K562 (cell line): Measurements from ENCODE around the gene TBC1D2B. TPM values are rescaled to one million over a fixed set of nuclear protein-coding genes. Genes with fewer than 3 reads are reported as not detected.

ENCODE experiments used
- ATAC-seq: fragments of 200-7000 bp; cut with Tn5 transposase; 3 replicates; pipeline ENCODE4 v1.9.1; 2020; ENCODE audit warnings: moderate library complexity
- BruUV-seq: library from RNA; stranded (reverse); fragments of 400-500 nt; replicated peaks from 2 replicates; lab custom pipeline; 2021; lab: Mats Ljungman, UMichigan
- CTCF ChIA-PET: fragments of 300-600 bp; formaldehyde crosslinking; extraction: SDS; loops from one replicate; lab custom pipeline; 2021; ENCODE audit warnings: low intra/inter-chr PET ratio; lab: Yijun Ruan, JAX
- POLR2A ChIA-PET: fragments of 300-600, 350-650 bp; sonication (Branson Sonifier 250); formaldehyde crosslinking; extraction: SDS; loops from one replicate; lab custom pipeline; 2021; ENCODE audit warnings: antibody characterized with exemption, inconsistent platforms; lab: Yijun Ruan, JAX
- DNase-seq, 4 experiments: peaks; one replicate each; pipeline versions ENCODE4 v3.0.0 to v3.0.0-alpha.2; 2011 to 2018; ENCODE audit warnings: low spot score in 3 of 4, mixed read lengths in 3 of 4; ENCODE audit errors: extremely low read depth in 1 of 4
- FAIRE-seq: peaks from 2 replicates; lab custom pipeline; 2011; peaks lifted over from hg19 to GRCh38; lab: Jason Lieb, UNC
- H2AFZ ChIP-seq: 2 replicates; pipeline ENCODE4 v1.6.0; 2011; ENCODE audit warnings: low read depth, low read length, control low read depth, inconsistent platforms
- H3K27ac ChIP-seq: fragments of 200-600 bp; 3 replicates; pipeline ENCODE4 v1.8.0; 2011; ENCODE audit warnings: low read depth, mild to moderate bottlenecking, control low read depth, inconsistent platforms, low read length, moderate library complexity, mixed read lengths; ENCODE audit errors: extremely low read depth
- H3K27me3 ChIP-seq, 2 experiments: fragments of 300-600 bp in 1 of 2; 2 replicates in 1 of 2; 3 replicates in 1 of 2; pipeline versions ENCODE4 v1.6.0 to v1.8.0; 2011; ENCODE audit warnings: inconsistent platforms in 2 of 2, low read length in 2 of 2, mild to moderate bottlenecking in 1 of 2, mixed read lengths in 1 of 2, moderate library complexity in 1 of 2; ENCODE audit not compliant: control insufficient read depth in 2 of 2, insufficient read depth in 2 of 2
- H3K36me3 ChIP-seq: fragments of 300-600 bp; 3 replicates; pipeline ENCODE4 v1.8.0; 2011; ENCODE audit warnings: mild to moderate bottlenecking, low read length, inconsistent platforms; ENCODE audit not compliant: control insufficient read depth, insufficient read depth
- H3K4me1 ChIP-seq, 2 experiments: fragments of 200-600 bp in 1 of 2; replicated peaks in 1 of 2; 2 replicates in 1 of 2; 3 replicates in 1 of 2; pipeline versions ENCODE4 v1.5.1 to v1.8.0; 2011; ENCODE audit warnings: inconsistent platforms in 2 of 2, low read length in 2 of 2, mild to moderate bottlenecking in 1 of 2, mixed read lengths in 1 of 2, moderate library complexity in 1 of 2; ENCODE audit not compliant: control insufficient read depth in 2 of 2, insufficient read depth in 2 of 2
- H3K4me2 ChIP-seq: 2 replicates; pipeline ENCODE4 v1.6.1; 2011; ENCODE audit warnings: low read length, control low read depth, inconsistent platforms, mixed read lengths; ENCODE audit not compliant: insufficient read depth
- H3K4me3 ChIP-seq: fragments of 200-600 bp; sonication (generic), shearing (Covaris generic); 2 replicates; pipeline ENCODE4 v1.5.1; 2016; ENCODE audit warnings: control low read depth, inconsistent platforms
- H3K79me2 ChIP-seq: fragments of 200-600 bp; 3 replicates; pipeline ENCODE4 v1.8.0; 2011; ENCODE audit warnings: low read length, inconsistent platforms; ENCODE audit not compliant: control insufficient read depth, insufficient read depth
- H3K9ac ChIP-seq, 2 experiments: 2 replicates each; pipeline versions ENCODE4 v1.6.0 to v1.6.1; 2011; ENCODE audit warnings: low read depth in 2 of 2, low read length in 2 of 2, control low read depth in 1 of 2, inconsistent platforms in 1 of 2, mild to moderate bottlenecking in 1 of 2, mixed read lengths in 1 of 2; ENCODE audit not compliant: insufficient read depth in 1 of 2
- H3K9me1 ChIP-seq: one replicate; pipeline ENCODE4 v1.6.0; 2011; ENCODE audit warnings: inconsistent platforms, mild to moderate bottlenecking, low read length, moderate library complexity; ENCODE audit not compliant: control insufficient read depth, insufficient read depth
- H3K9me3 ChIP-seq: replicated peaks from 2 replicates; pipeline ENCODE4 v1.5.1; 2011; ENCODE audit warnings: low read depth, low read length, inconsistent platforms; ENCODE audit not compliant: control insufficient read depth, insufficient read depth
- H4K20me1 ChIP-seq: replicated peaks from 2 replicates; pipeline ENCODE4 v1.6.1; 2011; ENCODE audit warnings: low read length, inconsistent platforms, mixed read lengths; ENCODE audit not compliant: control insufficient read depth, insufficient read depth
- ELF2 ChIP-seq: fragments of 250-450 bp; sonication (Bioruptor Pico); IDR thresholded peaks from 2 replicates; pipeline ENCODE4 v1.5.0; 2021; ENCODE audit warnings: mild to moderate bottlenecking
- EWSR1 ChIP-seq: fragments of 450-650 bp; IDR thresholded peaks from 2 replicates; pipeline ENCODE4 v1.6.1; 2018; ENCODE audit warnings: borderline replicate concordance, mild to moderate bottlenecking, low read depth, moderate library complexity; ENCODE audit not compliant: partially characterized antibody
- FOXJ3 ChIP-seq: sonication (generic); formaldehyde crosslinking; IDR thresholded peaks from 2 replicates; pipeline ENCODE4 v1.4.0; 2020; ENCODE audit warnings: mild to moderate bottlenecking, missing genetic modification reagents
- MAFK ChIP-seq: IDR thresholded peaks from 2 replicates; pipeline ENCODE4 v1.6.1; 2011; ENCODE audit warnings: low read length, improper control_type of control experiment
- PURB ChIP-seq: sonication (generic); formaldehyde crosslinking; IDR thresholded peaks from 2 replicates; pipeline ENCODE4 v1.9.0; 2021; ENCODE audit warnings: low read depth, mild to moderate bottlenecking, missing genetic modification reagents
- TEAD4 ChIP-seq, 2 experiments: sonication (generic) in 1 of 2; formaldehyde crosslinking in 1 of 2; IDR thresholded peaks; 2 replicates each; pipeline versions ENCODE4 v1.6.1 to v1.8.0; 2012 to 2022; ENCODE audit warnings: borderline replicate concordance in 1 of 2, inconsistent platforms in 1 of 2, low read length in 1 of 2, mild to moderate bottlenecking in 1 of 2, missing genetic modification reagents in 1 of 2
- TOE1 ChIP-seq, 2 experiments: fragments of 450-650 bp in 1 of 2; sonication (generic) in 1 of 2; formaldehyde crosslinking in 1 of 2; IDR thresholded peaks; 2 replicates each; pipeline versions ENCODE4 v1.7.1 to v1.8.0; 2016 to 2022; ENCODE audit warnings: borderline replicate concordance in 2 of 2, mild to moderate bottlenecking in 2 of 2, antibody characterized with exemption in 1 of 2, inconsistent platforms in 1 of 2, low read depth in 1 of 2, missing genetic modification reagents in 1 of 2, moderate library complexity in 1 of 2
- ZNF699 ChIP-seq: fragments of 250-450 bp; sonication (Bioruptor Pico); IDR thresholded peaks from 2 replicates; pipeline ENCODE4 v1.8.0; 2021; ENCODE audit warnings: mild to moderate bottlenecking, moderate library complexity; ENCODE audit not compliant: insufficient replicate concordance
- WGBS: fragments of 100-300 bp; shearing (Covaris generic); methylation state at CpG from one replicate; pipeline ENCODE4 v1.1.6; 2016; ENCODE audit warnings: low coverage, mixed read lengths; ENCODE audit not compliant: insufficient coverage; ENCODE audit errors: missing lambda C conversion rate; 5-methylcytosine and 5-hydroxymethylcytosine counted together
- in situ Hi-C: fragments of 300-500 bp; cut with MboI; formaldehyde crosslinking; loops from 4 replicates; pipeline ENCODE4 v1.15.0; 2018; ENCODE audit warnings: inconsistent platforms, mixed read lengths
- intact Hi-C: fragments of 100-400 bp; cut with micrococcal nuclease; formaldehyde crosslinking; loops from 2 replicates; pipeline ENCODE4 v1.14.2; 2022
- polyA plus RNA-seq, 8 experiments: library from polyadenylated mRNA; depleted of rRNA in 4 of 8; stranded (reverse) in 5 of 8; unstranded in 3 of 8; fragments of >200 nt; fragmentation: Nextera tagmentation in 2 of 8; fragmentation: Illumina TruSeq in 1 of 8; extraction: Ambion mirVana in 2 of 8; extraction: Trizol in 1 of 8; gene quantifications; 2 replicates each; pipeline versions ENCODE4 v1.2.1 to v1.2.3, GENCODE V29; 2011 to 2014; ENCODE audit warnings: inconsistent platforms in 1 of 8, missing spikeins in 1 of 8
- total RNA-seq, 7 experiments: library from RNA; depleted of rRNA in 6 of 7; stranded (reverse); fragments of >200 nt in 6 of 7; fragmentation: Illumina TruSeq in 2 of 7; extraction: Trizol in 2 of 7; gene quantifications; 2 replicates each; pipeline versions ENCODE4 v1.2.1 to v1.2.3, GENCODE V29; 2011 to 2021; ENCODE audit warnings: low replicate concordance in 1 of 7
- TF ChIP-seq, protein P1 (sequence below): fragments of 200-400 bp; formaldehyde crosslinking; IDR thresholded peaks from 2 replicates; pipeline ENCODE4 v1.6.1; 2017; ENCODE audit warnings: mild to moderate bottlenecking, low read depth, low read length, moderate library complexity
- TF ChIP-seq, protein P2 (sequence below): sonication (generic); formaldehyde crosslinking; IDR thresholded peaks from 2 replicates; pipeline ENCODE4 v1.8.0; 2022; ENCODE audit warnings: mild to moderate bottlenecking, missing genetic modification reagents
- TF ChIP-seq, protein P3 (sequence below): fragments of 450-650 bp; formaldehyde crosslinking; conservative IDR thresholded peaks from 2 replicates; pipeline ENCODE4 v1.4.0; 2022; ENCODE audit warnings: mild to moderate bottlenecking, missing genetic modification characterization

The TBC1D2B gene
- total and polyA plus RNA-seq, 9 of the 15 experiments (the other 6 are each of a cell fraction or from before 2014, with no cell fraction given): 0.15 to 16.3 (median 8.9) TPM

DNA sequence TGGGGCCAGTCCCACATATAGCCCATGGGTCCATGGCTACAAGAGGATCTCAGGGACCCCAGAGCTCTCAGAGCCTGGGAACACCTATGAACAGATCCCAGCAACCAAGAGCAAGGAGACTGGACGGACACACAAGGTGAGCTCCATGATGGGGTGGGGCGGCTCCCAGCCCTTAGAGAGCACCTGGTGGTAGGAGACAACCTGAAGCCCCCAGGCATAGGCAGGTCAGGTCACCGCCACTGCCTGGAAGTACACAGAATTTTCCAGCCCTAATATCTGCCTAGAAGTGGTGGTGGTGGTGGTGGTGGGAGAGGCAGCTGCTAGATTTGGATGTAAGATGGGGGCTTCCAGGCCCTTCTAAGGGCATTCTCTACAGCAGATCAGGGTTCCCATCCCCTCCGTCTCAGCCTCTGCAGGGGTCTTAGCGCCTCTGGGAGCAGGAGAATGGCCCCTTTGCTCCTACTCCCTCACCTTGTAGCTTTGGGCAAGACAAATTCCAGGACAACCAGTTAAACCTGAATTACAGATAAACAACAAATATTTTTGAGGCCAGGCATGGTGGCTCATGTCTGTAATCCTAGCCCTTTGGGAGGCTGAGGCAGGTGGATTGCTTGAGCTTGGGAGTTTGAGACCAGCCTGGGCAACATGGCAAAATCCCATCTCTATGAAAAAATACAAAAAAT is 24.1 kb upstream of the TBC1D2B start:
- ChIA-PET POLR2A (interaction anchor here (0.6 to 1.0 kb wide), 5 partner anchors 26 to 415 kb away, joined by 3 to 4 read pairs (median 3); no protein-coding TSS in a partner anchor), CTCF (no interaction called here)
- peak overlapping the region in 1 of 2 experiments; percentile 13; a peak in 2 of 4 replicates for H3K9ac ChIP-seq
- no peak overlapping the region for H3K27ac ChIP-seq
- H3K79me2 ChIP-seq: no peaks in the 10 kb centered on the region
- BruUV-seq: no TSS peak
- intact Hi-C loops: no loop called here
- peaks cover 0 to 8% of the 10 kb centered on the region in 2 experiments; a peak in 2 of 5 replicates for H3K4me1 ChIP-seq
- no peaks in the 10 kb centered on the region for H3K36me3 ChIP-seq
- H3K4me2 ChIP-seq: no peak overlapping the region
- H3K27me3 ChIP-seq: peaks cover 0 to 12% of the 10 kb centered on the region in 2 experiments; a peak in 4 of 5 replicates
- no peak overlapping the region for H3K4me3 ChIP-seq
- H2AFZ ChIP-seq: no peak overlapping the region
- H3K9me1 ChIP-seq: no peaks in the 10 kb centered on the region
- peaks cover 6% of the 10 kb centered on the region; the same call in 1 of the 2 replicates for H4K20me1 ChIP-seq
- ATAC-seq: no peak
- no peak for DNase-seq
- in situ Hi-C loops: no loop called here
- no peak for FAIRE-seq
- 27% methylated on average over 5 of the region's 5 CpGs for WGBS
- H3K9me3 ChIP-seq: no peaks in the 10 kb centered on the region
- TF ChIP-seq, protein P1, sequence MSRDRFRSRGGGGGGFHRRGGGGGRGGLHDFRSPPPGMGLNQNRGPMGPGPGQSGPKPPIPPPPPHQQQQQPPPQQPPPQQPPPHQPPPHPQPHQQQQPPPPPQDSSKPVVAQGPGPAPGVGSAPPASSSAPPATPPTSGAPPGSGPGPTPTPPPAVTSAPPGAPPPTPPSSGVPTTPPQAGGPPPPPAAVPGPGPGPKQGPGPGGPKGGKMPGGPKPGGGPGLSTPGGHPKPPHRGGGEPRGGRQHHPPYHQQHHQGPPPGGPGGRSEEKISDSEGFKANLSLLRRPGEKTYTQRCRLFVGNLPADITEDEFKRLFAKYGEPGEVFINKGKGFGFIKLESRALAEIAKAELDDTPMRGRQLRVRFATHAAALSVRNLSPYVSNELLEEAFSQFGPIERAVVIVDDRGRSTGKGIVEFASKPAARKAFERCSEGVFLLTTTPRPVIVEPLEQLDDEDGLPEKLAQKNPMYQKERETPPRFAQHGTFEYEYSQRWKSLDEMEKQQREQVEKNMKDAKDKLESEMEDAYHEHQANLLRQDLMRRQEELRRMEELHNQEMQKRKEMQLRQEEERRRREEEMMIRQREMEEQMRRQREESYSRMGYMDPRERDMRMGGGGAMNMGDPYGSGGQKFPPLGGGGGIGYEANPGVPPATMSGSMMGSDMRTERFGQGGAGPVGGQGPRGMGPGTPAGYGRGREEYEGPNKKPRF: no peak
- TF ChIP-seq ZNF699 (CRISPR knock-in tag) (no peak), TEAD4 (IDR thresholded peaks at IDR 0.05; ENCODE audit: low read length) (no peak), TEAD4 (CRISPR knock-in tag; IDR thresholded peaks at IDR 0.05; ENCODE audit: borderline replicate concordance) (no peak), ELF2 (CRISPR knock-in tag) (no peak), PURB (CRISPR knock-in tag) (no peak), EWSR1 (no peak), FOXJ3 (no peak), MAFK (no peak), TOE1 (IDR thresholded peaks at IDR 0.05; ENCODE audit: borderline replicate concordance) (no peak), TOE1 (CRISPR knock-in tag; IDR thresholded peaks at IDR 0.05; ENCODE audit: borderline replicate concordance, low read depth) (no peak)
- TF ChIP-seq, protein P2, sequence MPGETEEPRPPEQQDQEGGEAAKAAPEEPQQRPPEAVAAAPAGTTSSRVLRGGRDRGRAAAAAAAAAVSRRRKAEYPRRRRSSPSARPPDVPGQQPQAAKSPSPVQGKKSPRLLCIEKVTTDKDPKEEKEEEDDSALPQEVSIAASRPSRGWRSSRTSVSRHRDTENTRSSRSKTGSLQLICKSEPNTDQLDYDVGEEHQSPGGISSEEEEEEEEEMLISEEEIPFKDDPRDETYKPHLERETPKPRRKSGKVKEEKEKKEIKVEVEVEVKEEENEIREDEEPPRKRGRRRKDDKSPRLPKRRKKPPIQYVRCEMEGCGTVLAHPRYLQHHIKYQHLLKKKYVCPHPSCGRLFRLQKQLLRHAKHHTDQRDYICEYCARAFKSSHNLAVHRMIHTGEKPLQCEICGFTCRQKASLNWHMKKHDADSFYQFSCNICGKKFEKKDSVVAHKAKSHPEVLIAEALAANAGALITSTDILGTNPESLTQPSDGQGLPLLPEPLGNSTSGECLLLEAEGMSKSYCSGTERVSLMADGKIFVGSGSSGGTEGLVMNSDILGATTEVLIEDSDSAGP (CRISPR knock-in tag): no peak
- TF ChIP-seq, protein P3, sequence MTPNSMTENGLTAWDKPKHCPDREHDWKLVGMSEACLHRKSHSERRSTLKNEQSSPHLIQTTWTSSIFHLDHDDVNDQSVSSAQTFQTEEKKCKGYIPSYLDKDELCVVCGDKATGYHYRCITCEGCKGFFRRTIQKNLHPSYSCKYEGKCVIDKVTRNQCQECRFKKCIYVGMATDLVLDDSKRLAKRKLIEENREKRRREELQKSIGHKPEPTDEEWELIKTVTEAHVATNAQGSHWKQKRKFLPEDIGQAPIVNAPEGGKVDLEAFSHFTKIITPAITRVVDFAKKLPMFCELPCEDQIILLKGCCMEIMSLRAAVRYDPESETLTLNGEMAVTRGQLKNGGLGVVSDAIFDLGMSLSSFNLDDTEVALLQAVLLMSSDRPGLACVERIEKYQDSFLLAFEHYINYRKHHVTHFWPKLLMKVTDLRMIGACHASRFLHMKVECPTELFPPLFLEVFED (CRISPR knock-in tag): no peak
